Ovary (tissue), 9 donors: ENCODE data around the gene ETV5. TPM values are rescaled to one million over a fixed set of nuclear protein-coding genes. Genes with fewer than 3 reads are reported as not detected.

Experiments used
- DNase-seq, 5 donors: peaks; one replicate each; pipeline ENCODE4 v3.0.0-alpha.2; 2019 to 2020
- H3K27ac ChIP-seq, 2 donors: fragments of 200-600 bp; one replicate each; pipeline versions ENCODE4 v1.5.1 to v1.8.0; 2019 to 2022
- H3K27me3 ChIP-seq: fragments of 200-600 bp; one replicate; pipeline ENCODE4 v1.8.0; 2022
- H3K36me3 ChIP-seq: fragments of 200-600 bp; sonication (generic); one replicate; pipeline ENCODE4 v1.5.1; 2019
- H3K4me1 ChIP-seq: one replicate; pipeline ENCODE4 v1.8.1; 2013; ENCODE audit warnings: mild to moderate bottlenecking, moderate library complexity; ENCODE audit not compliant: insufficient read depth
- H3K4me3 ChIP-seq: fragments of 200-600 bp; sonication (generic); one replicate; pipeline ENCODE4 v1.5.1; 2017
- H3K9me3 ChIP-seq, 2 donors: fragments of 200-600 bp in 1 of 2; sonication (generic) in 1 of 2; one replicate each; pipeline versions ENCODE4 v1.5.1 to v1.8.1; 2013 to 2019; ENCODE audit warnings: mild to moderate bottlenecking in 1 of 2, moderate library complexity in 1 of 2
- CTCF ChIP-seq, 3 donors: fragments of 450-650 bp in 2 of 3; fragments of 200-600 bp in 1 of 3; IDR thresholded peaks; one replicate each; pipeline versions ENCODE4 v1.5.1 to v1.8.0; 2016 to 2022; ENCODE audit warnings: antibody characterized with exemption in 3 of 3, mild to moderate bottlenecking in 1 of 3
- EP300 ChIP-seq: sonication (generic); formaldehyde crosslinking; IDR thresholded peaks from one replicate; pipeline ENCODE4 v1.6.1; 2017; ENCODE audit warnings: antibody characterized with exemption
- POLR2A ChIP-seq: fragments of 450-650 bp; IDR thresholded peaks from one replicate; pipeline ENCODE4 v1.6.1; 2017; ENCODE audit warnings: antibody characterized with exemption, mild to moderate bottlenecking, moderate library complexity
- WGBS, 3 donors: extraction: QIAGEN DNeasy Blood & Tissue Kit in 1 of 3; methylation state at CpG; one replicate each; pipeline versions ENCODE4 v1.1.5 to v1.1.7; 2013 to 2017; 5-methylcytosine and 5-hydroxymethylcytosine counted together
- intact Hi-C, 4 donors: fragments of 100-400 bp; cut with DNase I; formaldehyde crosslinking; loops; one replicate each; pipeline versions ENCODE4 v1.11.0 to v1.15.1; 2022 to 2023
- polyA plus RNA-seq, 2 donors: library from polyadenylated mRNA; stranded (reverse); fragments of 200-250 nt in 1 of 2; fragments of 350-450 nt in 1 of 2; fragmentation: Illumina TruSeq in 1 of 2; extraction: RNeasy Lipid Tissue Mini Kit (QIAGEN cat#74804) in 1 of 2; gene quantifications; one replicate each; pipeline ENCODE4 v1.2.3, GENCODE V29; 2013 to 2014
- total RNA-seq, 7 donors: library from RNA; depleted of rRNA in 2 of 7; stranded (reverse); fragments of >200 nt in 2 of 7; fragmentation: NEBNext Ultra II Directional in 3 of 7; extraction: Animal tissue kit (Norgen Biotek cat#: 25700) in 3 of 7; gene quantifications; one replicate each; pipeline versions ENCODE4 v1.1.0 to v1.2.4, GENCODE V29; 2016 to 2023
- donor health status: DM: no; HTN: no; CAD: no; lungs with moderate emphysema.
- donor health status: DM: no; HTN: no; CAD: no.
- donor health status: Bipolar disorder and iron deficiency.
- donor health status: DM: yes; HTN: yes; CAD: no.
- donor health status: DM: no; HTN: no; CAD: no.
- donor health status: DM: yes; HTN: yes; CAD: no.

ETV5 gene
- total and polyA plus RNA-seq, 9 donors, result 1.8 to 20.4 (median 6.6) TPM

GRCh38 chr3:186121968-186122367 is 13.1 kb upstream of the ETV5 start:
- no peak for TF ChIP-seq POLR2A
- TF ChIP-seq EP300, result no peak
- TF ChIP-seq CTCF (IDR thresholded peaks at IDR 0.05), result no peak
- no peak for DNase-seq
- Histone ChIP-seq H3K27ac (no peak overlapping the region), H3K4me1 (no peaks in the 10 kb centered on the region), H3K9me3 (no peaks in the 10 kb centered on the region), H3K27me3 (no peaks in the 10 kb centered on the region), H3K36me3 (no peaks in the 10 kb centered on the region), H3K4me3 (no peak overlapping the region)
- 12 to 18% (median 13%) methylated on average over 2 of the region's 2 CpGs for WGBS, 3 donors
- intact Hi-C loops, result no loop called here

GRCh38 chr3:186121278-186121677 is 12.4 kb upstream of the ETV5 start:
- no peak for TF ChIP-seq CTCF (IDR thresholded peaks at IDR 0.05)
- no peak for TF ChIP-seq POLR2A
- no peak for TF ChIP-seq EP300
- H3K4me1 ChIP-seq, result no peaks in the 10 kb centered on the region
- no peaks in the 10 kb centered on the region for H3K36me3 ChIP-seq
- intact Hi-C loops, result no loop called here
- H3K27me3 ChIP-seq, result no peaks in the 10 kb centered on the region
- H3K4me3 ChIP-seq, result no peak overlapping the region
- no peak for DNase-seq
- H3K27ac ChIP-seq, result no peak overlapping the region
- 23 to 37% (median 27%) methylated on average over 6 of the region's 6 CpGs for WGBS, 3 donors
- no peaks in the 10 kb centered on the region for H3K9me3 ChIP-seq

DNA sequence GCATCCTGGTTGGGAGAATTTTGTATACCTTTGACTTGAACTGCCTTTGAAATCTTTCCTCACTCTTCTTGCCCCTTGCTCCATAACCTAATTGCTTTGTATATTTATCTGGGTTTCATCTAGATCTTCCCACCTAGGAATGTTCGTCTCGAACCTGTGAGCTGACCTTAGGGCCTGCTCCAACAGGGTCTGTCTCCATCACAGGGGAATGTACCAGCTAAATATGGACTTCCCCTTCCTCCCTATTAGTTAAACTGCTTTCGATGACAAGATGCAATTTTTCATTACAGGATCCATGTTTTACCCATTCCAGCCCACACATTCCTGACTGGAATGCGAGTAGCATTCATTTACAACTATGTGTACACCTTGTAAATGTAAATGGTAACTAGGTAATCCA is 10.6 kb upstream of the ETV5 start:
- no peaks in the 10 kb centered on the region for H3K9me3 ChIP-seq
- WGBS, 3 donors, result 24 to 36% (median 33%) methylated on average over 4 of the region's 4 CpGs
- H3K27ac ChIP-seq, result no peak overlapping the region
- DNase-seq, result no peak
- no peaks in the 10 kb centered on the region for H3K27me3 ChIP-seq
- H3K36me3 ChIP-seq, result no peaks in the 10 kb centered on the region
- H3K4me1 ChIP-seq, result no peaks in the 10 kb centered on the region
- intact Hi-C loops, result no loop called here
- no peak for TF ChIP-seq CTCF (IDR thresholded peaks at IDR 0.05)
- H3K4me3 ChIP-seq, result no peak overlapping the region

GRCh38 chr3:186118692-186119091 is 9.8 kb upstream of the ETV5 start:
- TF ChIP-seq CTCF (IDR thresholded peaks at IDR 0.05) (no peak), POLR2A (no peak), EP300 (no peak)

More at GRCh38 chr3:186118692-186119091, 9.8 kb upstream of the ETV5 start:
- WGBS, 3 donors, result 92 to 96% (median 94%) methylated on average over 5 of the region's 5 CpGs
- no peak for DNase-seq
- Histone ChIP-seq H3K36me3 (no peaks in the 10 kb centered on the region), H3K9me3 (no peaks in the 10 kb centered on the region), H3K27ac (no peak overlapping the region), H3K4me3 (no peak overlapping the region), H3K4me1 (no peaks in the 10 kb centered on the region), H3K27me3 (no peaks in the 10 kb centered on the region)
- intact Hi-C loops, result no loop called here
